ENCODE measurements around the gene FUT8. TPM values are rescaled to one million over a fixed set of nuclear protein-coding genes. Genes with fewer than 3 reads are reported as not detected.

Gene FUT8
- total RNA-seq, 2 donors from 2014 or later: 9.5 to 13.5 TPM

DNA sequence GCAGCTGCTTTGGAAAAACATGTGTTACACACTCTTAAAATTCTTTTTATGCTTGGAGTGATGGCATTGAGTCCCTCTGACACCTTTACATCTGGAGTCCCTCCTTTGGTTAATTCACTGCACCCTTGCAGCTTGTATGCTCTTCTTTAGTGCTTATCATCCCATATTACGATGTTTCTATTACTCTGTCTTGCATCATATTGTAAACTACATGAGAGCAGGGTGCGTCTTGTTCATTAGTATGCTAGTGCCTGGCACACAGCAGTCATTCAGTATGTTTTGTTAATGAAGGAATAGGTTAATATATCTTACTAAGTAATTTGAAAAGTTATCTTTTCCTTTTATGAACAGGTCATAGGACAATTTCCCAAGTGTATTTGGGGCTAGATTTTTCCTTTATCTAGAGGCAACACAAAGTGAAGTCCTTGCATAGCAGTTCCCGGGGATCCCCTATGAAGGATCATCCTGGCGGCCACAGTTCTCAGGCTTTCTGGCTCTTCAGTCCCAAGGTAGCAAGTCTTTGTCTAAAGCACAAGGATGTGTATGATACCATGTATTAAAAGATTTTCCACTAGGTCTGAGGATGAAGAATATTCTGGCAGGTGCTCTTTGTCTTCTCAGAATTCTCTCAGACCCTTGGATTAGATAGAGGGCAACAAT is 363.8 kb downstream of the FUT8 start:
- Histone ChIP-seq H3K27ac (no peak overlapping the region), H3K4me3 (no peak overlapping the region), H3K36me3 (no peaks in the 10 kb centered on the region), H3K27me3 (no peaks in the 10 kb centered on the region), H3K4me1 (peaks cover 0 to 17% of the 10 kb centered on the region in 2 donors), H3K9me3 (no peaks in the 10 kb centered on the region)
- TF ChIP-seq, protein P1, sequence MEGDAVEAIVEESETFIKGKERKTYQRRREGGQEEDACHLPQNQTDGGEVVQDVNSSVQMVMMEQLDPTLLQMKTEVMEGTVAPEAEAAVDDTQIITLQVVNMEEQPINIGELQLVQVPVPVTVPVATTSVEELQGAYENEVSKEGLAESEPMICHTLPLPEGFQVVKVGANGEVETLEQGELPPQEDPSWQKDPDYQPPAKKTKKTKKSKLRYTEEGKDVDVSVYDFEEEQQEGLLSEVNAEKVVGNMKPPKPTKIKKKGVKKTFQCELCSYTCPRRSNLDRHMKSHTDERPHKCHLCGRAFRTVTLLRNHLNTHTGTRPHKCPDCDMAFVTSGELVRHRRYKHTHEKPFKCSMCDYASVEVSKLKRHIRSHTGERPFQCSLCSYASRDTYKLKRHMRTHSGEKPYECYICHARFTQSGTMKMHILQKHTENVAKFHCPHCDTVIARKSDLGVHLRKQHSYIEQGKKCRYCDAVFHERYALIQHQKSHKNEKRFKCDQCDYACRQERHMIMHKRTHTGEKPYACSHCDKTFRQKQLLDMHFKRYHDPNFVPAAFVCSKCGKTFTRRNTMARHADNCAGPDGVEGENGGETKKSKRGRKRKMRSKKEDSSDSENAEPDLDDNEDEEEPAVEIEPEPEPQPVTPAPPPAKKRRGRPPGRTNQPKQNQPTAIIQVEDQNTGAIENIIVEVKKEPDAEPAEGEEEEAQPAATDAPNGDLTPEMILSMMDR (IDR thresholded peaks at IDR 0.05): no peak
- DNase-seq (ENCODE audit: low spot score): no peak

DNA sequence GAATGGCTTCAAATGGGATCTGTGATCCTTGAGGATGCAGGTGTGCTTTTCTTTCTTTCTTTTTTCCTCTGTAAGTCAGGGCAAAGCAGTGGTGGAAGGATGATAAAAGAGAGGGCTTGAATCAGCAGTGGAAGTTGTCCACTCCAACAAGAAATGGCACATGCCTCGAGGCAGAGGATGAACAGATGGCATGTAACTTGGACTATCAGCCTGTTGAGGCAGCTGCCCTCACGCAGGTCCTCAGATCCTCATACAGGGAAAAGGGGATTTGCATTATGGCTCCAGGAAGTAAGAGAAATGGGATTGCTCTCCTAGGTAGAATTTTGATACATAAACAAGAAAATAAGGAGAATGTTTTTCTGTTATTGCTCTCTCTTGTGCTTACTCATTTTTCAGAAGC is 368.0 kb downstream of the FUT8 start:
- Histone ChIP-seq H3K27me3 (no peaks in the 10 kb centered on the region), H3K9me3 (no peaks in the 10 kb centered on the region), H3K27ac (no peak overlapping the region), H3K4me3 (no peak overlapping the region), H3K4me1 (no peaks in the 10 kb centered on the region), H3K36me3 (no peaks in the 10 kb centered on the region)
- TF ChIP-seq, protein P1 (IDR thresholded peaks at IDR 0.05): no peak
- no peak for DNase-seq (ENCODE audit: low spot score)

DNA sequence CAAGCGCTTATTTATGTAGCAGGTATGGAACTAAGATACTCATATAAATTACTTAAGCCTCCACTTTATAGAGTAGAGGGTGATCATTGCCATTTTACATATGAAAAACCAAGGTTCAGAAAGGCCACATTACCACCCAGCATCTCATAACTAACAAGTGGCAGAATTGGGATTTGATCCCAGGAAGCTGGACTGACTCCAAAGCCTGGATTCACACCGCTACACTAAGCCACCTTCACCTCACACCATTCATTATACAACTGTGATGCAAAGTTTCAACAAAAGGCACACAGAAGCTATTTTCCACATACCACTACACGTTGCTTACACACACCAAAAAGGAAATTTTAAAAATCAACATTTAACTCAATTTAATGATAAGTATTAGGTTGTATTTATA is 370.6 kb downstream of the FUT8 start:
- Histone ChIP-seq H3K4me3 (no peak overlapping the region), H3K4me1 (no peaks in the 10 kb centered on the region), H3K27me3 (no peaks in the 10 kb centered on the region), H3K9me3 (no peaks in the 10 kb centered on the region), H3K27ac (no peak overlapping the region), H3K36me3 (no peaks in the 10 kb centered on the region)
- TF ChIP-seq, protein P1 (IDR thresholded peaks at IDR 0.05): no peak
- no peak for DNase-seq (ENCODE audit: low spot score)

DNA sequence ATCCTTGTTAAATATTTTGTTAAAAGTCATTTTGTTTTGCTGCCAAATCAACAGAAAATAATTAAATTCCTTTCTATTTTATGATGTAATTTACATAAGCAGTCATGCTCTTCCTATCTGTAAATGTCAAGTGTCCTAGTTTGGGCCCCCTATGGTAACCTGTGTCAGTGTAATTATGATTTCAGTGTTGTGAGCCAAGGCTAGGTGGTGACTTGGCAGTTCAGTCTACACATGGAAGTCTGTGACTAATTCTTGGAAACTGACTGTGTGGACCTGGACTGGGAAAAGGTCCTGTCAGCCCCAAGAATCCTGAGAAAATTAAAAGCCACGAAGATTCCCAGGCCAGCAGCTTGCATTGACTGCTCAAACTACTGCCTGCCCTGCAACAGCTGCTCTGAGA is 371.0 kb downstream of the FUT8 start:
- Histone ChIP-seq H3K36me3 (no peaks in the 10 kb centered on the region), H3K27me3 (no peaks in the 10 kb centered on the region), H3K4me1 (no peaks in the 10 kb centered on the region), H3K27ac (no peak overlapping the region), H3K9me3 (no peaks in the 10 kb centered on the region), H3K4me3 (no peak overlapping the region)
- TF ChIP-seq, protein P1 (IDR thresholded peaks at IDR 0.05): no peak
- DNase-seq (ENCODE audit: low spot score): no peak

DNA sequence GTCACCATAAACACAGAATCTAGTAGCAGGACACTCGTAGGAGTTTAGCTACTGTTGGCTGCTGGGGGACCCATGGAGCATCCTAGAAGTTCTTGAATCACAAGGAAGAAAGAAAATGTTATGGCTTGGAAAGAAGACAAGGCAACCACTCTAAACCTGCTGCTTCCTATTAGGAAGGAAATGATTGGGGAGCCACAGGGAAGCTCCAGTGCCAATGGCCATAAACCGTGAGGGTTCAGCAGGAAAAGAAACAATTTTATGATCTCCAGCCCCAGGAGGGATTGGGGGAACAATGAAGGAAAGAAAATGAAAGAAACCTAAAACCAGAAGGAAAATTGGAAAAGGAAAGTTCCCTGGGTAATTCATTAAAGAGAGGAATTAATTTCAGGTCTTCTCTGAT is 372.0 kb downstream of the FUT8 start:
- H3K36me3 ChIP-seq: no peaks in the 10 kb centered on the region
- no peak overlapping the region for H3K27ac ChIP-seq
- no peaks in the 10 kb centered on the region for H3K9me3 ChIP-seq
- H3K27me3 ChIP-seq: no peaks in the 10 kb centered on the region
- no peaks in the 10 kb centered on the region for H3K4me1 ChIP-seq
- DNase-seq (ENCODE audit: low spot score): no peak
- TF ChIP-seq, protein P1 (IDR thresholded peaks at IDR 0.05): no peak
- no peak overlapping the region for H3K4me3 ChIP-seq

DNA sequence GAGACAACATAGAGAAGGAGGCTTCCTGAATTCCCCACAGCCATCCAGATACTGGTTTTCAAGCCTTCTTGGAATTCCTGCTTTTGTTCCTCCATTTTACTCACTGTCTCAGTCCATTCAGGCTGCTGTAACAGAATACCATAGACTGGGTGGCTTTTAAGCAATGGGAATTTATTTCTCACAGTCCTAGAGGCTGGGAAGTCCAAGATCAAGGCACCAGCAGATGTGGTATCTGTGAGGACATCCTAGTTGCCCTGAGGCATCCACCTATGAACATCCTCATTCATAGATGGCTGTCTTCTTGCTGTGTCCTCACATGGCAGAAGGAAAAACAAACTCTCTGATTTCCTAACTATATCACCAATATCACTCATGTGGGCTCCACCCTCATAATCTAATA is 374.9 kb downstream of the FUT8 start:
- Histone ChIP-seq H3K36me3 (no peaks in the 10 kb centered on the region), H3K4me3 (no peak overlapping the region), H3K4me1 (no peaks in the 10 kb centered on the region), H3K27me3 (no peaks in the 10 kb centered on the region), H3K9me3 (no peaks in the 10 kb centered on the region), H3K27ac (no peak overlapping the region)
- no peak for DNase-seq (ENCODE audit: low spot score)
- TF ChIP-seq, protein P1 (IDR thresholded peaks at IDR 0.05): no peak
